Stimulated activated CD4-positive, alpha-beta T cell treated with anti-CD3 and anti-CD28 coated beads, Interleukin-12 subunit alpha, Interleukin-12 subunit beta, amount 100 ng/mL, for 4 hours (primary cell): Measurements from ENCODE around the gene TMIGD3.
A peak's percentile ranks its signal among the peaks of the same experiment; 100 is the strongest.

Source experiments
- DNase-seq: peaks from one replicate; pipeline ENCODE4 v3.0.0-alpha.2; 2020

TMIGD3 gene

GRCh38 chr1:111507411-111508201, 4.2 kb upstream of the TMIGD3 start:
- peak; percentile 30 for DNase-seq

- no peak for DNase-seq
Observed at GRCh38 chr1:111506561-111506960, 3.1 kb upstream of the TMIGD3 start.

DNA sequence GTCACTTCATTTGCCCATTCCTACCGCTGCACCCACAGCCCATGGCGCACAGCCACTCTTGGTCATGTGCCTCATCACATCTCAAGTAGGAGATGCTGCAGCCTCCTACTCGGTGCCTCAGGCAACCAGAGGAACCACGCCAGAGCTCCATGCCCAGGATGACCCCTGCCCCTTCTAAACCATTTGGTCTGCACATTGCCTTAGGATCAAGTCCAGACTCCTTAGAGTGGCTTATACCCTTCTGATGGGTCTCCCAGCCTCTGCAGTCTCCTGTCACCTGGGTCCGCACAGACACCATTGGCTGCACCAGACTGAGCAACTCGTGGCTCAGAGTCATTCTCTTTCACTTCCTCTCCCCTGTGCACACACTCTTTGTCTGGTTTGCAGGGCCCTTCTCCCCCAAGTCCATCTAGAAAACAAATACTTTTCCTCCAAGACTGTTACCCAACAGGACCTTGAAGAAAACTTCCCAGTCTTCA, 2.2 kb upstream of the TMIGD3 start:
- DNase-seq, result no peak

GRCh38 chr1:111504097-111504496, 664 bp upstream of the TMIGD3 start:
- DNase-seq, result no peak

DNA sequence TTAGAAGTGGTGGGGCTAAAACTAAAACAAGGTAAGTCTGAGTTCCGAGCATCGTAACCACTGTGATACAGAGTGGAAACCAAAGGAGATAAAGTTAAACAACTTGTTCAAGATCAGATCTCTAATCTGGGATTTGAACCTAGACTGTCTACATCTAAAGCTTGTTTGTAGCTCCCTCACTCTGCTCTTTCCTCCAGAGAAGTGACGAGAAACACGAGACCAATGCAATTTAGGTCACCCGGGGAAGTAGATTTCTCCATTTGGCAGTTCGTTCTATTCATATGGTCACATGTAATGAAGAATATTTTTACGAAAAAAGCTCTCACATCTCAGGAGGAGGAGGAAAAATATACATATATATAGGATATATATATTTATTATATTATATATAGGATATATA, 1.8 kb downstream of the TMIGD3 start:
- DNase-seq, result no peak

- no peak for DNase-seq
Observed at GRCh38 chr1:111499026-111499785, 4.2 kb downstream of the TMIGD3 start.

GRCh38 chr1:111497592-111497991, 5.8 kb downstream of the TMIGD3 start:
- DNase-seq, result no peak

- no peak for DNase-seq
Observed at GRCh38 chr1:111496398-111496797, 7.0 kb downstream of the TMIGD3 start.

GRCh38 chr1:111491070-111491469, 12.4 kb downstream of the TMIGD3 start:
- no peak for DNase-seq

GRCh38 chr1:111490220-111490619, 13.2 kb downstream of the TMIGD3 start:
- DNase-seq, result no peak

- DNase-seq, result no peak
Observed at GRCh38 chr1:111489604-111490003, 13.8 kb downstream of the TMIGD3 start.

- DNase-seq, result no peak
Observed at GRCh38 chr1:111488669-111489068, 14.8 kb downstream of the TMIGD3 start.

DNA sequence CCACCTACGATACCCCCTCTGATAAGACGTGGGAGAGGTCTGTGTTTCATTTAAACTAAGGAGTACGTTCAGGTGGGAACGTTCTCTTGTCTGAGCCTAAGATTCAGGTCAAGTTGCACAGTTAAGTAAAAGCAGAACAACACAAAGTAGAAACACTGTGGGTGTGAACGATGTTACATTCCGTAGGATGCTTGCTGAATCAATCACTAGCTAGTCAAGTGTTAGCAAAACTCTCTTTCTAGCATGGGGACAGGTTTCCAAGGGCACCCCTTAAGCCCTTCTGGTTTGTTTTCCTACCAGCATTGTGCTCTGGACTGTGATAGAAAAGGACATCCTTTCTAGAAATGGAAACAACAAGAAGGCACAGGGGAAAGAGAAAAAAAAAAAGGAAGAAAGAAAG, 16.3 kb downstream of the TMIGD3 start:
- no peak for DNase-seq

GRCh38 chr1:111486431-111486830, 17.0 kb downstream of the TMIGD3 start:
- no peak for DNase-seq

DNA sequence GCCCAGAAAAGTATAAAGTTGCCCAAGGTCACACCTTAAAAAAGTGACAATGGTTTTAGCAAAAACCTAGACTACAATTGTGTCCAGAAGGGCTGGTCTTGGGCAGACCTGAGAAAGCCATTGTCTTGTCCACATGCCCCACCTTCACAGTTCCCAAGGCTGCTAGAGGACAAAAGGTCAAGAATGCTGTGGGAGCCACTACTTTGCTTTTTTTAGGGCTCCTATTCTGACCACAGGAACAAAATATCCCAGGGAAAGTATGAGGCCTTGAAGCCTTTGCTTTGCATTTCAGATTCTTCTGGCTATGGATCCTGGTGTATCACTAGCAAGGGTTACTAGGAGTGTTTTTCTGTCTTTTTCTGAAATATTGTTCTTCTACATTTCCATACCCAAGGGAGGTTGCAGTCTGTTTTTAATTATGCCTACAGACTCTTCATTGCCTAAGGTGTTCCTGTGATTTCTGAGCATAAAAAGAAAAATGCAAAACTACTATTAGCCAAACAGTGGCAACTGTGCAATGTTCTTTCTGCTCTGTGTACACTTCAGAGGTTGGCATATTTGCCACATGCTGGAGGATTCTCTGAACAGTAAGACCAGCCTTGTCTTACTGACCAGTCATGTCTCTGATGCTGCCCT, 18.9 kb downstream of the TMIGD3 start:
- DNase-seq, result no peak

- DNase-seq, result no peak
Observed at GRCh38 chr1:111483876-111484275, 19.6 kb downstream of the TMIGD3 start.

DNA sequence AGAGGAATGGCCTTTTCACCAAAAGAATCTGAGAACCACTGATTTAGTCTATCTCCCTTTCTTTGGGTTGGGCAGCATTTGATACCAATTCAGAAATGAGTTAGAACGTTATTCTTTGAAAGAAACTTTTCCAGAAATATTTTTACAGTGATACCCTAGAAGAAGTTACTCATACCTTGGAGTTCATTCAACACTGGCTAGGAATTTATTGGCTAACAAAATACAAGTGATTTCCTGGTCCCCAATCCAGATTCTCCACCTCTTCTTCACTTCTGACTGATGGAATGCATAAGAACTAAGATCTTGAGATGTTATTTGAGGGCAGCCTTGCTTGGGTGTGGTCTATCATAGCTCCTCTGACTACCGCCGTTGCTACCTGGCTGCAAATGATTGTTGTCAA, 20.3 kb downstream of the TMIGD3 start:
- no peak for DNase-seq

- DNase-seq, result peak; percentile 55
Observed at GRCh38 chr1:111481387-111482221, 21.8 kb downstream of the TMIGD3 start.

DNA sequence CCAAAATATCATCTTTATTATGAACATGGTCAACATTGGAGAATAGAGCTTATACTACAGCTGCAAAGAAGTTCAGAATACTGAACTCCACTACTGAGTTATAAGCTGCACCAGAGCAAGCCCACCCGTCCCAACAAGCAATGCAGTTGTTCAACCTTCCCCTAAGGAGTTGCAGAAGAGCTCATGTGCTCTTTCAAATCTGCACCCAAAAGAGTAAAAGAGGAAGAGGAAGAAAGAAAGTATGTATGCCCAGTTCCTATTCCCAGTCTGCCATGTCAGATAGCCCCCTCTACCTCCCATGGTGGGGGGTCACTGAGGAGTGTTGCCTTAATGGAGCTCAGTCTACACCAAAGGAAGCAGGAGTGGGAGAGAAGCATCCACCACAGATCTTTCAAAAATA, 22.8 kb downstream of the TMIGD3 start:
- DNase-seq, result no peak

DNA sequence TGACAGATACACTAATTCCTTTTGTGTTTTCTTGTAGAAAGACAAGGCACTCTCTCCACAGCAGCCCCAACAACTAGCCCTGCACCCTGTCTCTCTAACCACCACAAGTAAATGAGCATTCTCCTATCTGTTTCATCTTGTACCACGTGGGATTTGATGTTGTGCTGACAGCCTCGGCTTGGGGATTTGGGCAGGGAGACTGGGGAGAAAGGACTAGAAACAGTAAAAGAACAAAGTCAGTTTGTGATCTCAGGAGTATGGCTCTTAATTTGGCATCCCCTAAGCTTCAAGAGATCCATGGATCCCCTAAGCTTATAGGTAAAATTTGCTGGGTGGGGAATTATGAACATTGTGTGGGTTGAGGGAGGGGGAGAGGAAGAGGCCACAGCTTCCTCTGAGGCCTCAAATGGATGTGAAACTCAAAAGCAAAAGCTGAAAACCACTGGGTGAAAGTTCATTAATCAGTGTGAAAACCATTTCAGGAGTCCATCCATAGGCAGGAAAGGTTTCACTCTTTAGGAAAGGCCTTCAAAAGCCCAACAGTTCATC, 26.6 kb downstream of the TMIGD3 start:
- no peak for DNase-seq

- no peak for DNase-seq
Observed at GRCh38 chr1:111476214-111476613, 27.2 kb downstream of the TMIGD3 start.

DNA sequence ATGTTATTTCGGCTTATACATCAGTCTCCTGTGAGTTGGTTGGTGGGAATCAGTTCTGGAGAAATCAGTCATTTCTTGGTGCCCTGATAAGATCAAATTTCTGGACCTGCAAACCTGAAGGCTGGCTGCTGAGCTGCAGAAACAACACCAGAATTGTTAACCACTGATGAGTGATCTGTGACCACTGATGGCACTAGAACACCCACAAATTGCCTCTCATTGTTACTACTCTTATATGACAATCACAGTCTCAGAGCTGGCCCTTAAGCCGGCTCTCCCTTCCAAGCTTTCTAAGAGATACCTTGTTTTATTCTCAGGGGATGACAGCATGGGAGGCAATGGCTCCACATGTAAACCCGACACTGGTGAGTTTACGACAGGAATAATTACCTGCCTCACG, 27.7 kb downstream of the TMIGD3 start:
- no peak for DNase-seq

DNA sequence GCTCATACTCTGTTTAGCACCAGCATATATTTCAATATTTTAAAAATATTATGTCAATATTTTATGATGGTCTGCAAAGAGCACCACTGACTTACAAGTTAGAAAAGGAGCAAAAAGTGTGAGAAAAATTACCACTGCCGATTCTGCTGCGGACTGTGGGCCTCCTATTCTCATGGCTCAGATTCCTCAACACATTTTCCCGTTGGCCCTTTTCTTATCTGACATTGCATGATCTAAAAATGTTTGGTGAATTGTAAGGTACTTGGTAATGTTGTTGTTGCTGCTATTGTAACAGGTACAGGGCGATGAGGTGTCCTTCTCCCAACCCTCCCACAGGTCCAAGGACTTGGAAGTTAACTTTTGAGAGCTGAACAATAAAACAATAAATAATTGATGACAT, 28.9 kb downstream of the TMIGD3 start:
- no peak for DNase-seq
